HEK293T (cell line): ENCODE data around the gene CCDC146.

ENCODE experiments used
- ARNT ChIP-seq: fragments of 450-650 bp; IDR thresholded peaks from 2 replicates; pipeline ENCODE4 v1.6.1; 2017; ENCODE audit warnings: mild to moderate bottlenecking
- ELF4 ChIP-seq: fragments of 450-650 bp; IDR thresholded peaks from 2 replicates; pipeline ENCODE4 v1.6.1; 2017; ENCODE audit warnings: antibody characterized with exemption
- HDGF ChIP-seq: fragments of 450-650 bp; IDR thresholded peaks from 2 replicates; pipeline ENCODE4 v1.6.1; 2017; ENCODE audit warnings: antibody characterized with exemption, borderline replicate concordance
- L3MBTL2 ChIP-seq: fragments of 450-650 bp; conservative IDR thresholded peaks from 2 replicates; pipeline ENCODE4 v1.6.1; 2016; ENCODE audit warnings: mild to moderate bottlenecking
- PKNOX1 ChIP-seq: fragments of 450-650 bp; IDR thresholded peaks from 2 replicates; pipeline ENCODE4 v1.6.1; 2016
- SP1 ChIP-seq: fragments of 450-650 bp; IDR thresholded peaks from 2 replicates; pipeline ENCODE4 v1.6.1; 2017
- ZNF384 ChIP-seq: fragments of 450-650 bp; IDR thresholded peaks from 2 replicates; pipeline ENCODE4 v1.6.1; 2016

GRCh38 chr7:77185866-77186265 is 63.5 kb downstream of the CCDC146 start:
- TF ChIP-seq HDGF (no peak), SP1 (no peak), ELF4 (no peak), ARNT (no peak), L3MBTL2 (no peak), ZNF384 (no peak), PKNOX1 (no peak)
